ENCODE measurements around the gene FAM193A.

DNA sequence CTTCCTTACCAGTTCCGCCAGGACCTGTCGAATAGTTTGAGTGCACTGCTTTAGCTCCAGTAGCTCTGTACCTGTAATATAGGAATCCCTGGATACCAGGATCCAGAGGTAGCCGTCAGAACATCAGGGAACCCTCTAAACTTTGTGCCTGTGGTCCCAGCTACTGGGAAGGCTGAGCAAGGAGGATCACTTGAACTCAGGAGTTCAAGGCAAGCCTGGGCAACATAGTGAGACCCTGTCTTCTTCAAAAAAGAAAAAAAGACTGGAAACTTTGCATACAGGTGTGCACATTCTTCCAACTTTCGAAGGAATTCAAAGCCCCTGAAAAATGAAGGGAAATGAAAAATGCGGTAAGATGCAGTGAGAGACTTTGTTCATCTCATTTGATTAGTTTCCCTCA, 32.6 kb upstream of the FAM193A start:
- TF ChIP-seq, protein P1, sequence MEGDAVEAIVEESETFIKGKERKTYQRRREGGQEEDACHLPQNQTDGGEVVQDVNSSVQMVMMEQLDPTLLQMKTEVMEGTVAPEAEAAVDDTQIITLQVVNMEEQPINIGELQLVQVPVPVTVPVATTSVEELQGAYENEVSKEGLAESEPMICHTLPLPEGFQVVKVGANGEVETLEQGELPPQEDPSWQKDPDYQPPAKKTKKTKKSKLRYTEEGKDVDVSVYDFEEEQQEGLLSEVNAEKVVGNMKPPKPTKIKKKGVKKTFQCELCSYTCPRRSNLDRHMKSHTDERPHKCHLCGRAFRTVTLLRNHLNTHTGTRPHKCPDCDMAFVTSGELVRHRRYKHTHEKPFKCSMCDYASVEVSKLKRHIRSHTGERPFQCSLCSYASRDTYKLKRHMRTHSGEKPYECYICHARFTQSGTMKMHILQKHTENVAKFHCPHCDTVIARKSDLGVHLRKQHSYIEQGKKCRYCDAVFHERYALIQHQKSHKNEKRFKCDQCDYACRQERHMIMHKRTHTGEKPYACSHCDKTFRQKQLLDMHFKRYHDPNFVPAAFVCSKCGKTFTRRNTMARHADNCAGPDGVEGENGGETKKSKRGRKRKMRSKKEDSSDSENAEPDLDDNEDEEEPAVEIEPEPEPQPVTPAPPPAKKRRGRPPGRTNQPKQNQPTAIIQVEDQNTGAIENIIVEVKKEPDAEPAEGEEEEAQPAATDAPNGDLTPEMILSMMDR (IDR thresholded peaks at IDR 0.05): no peak
- TF ChIP-seq POLR2A (IDR thresholded peaks at IDR 0.05): no peak
